Measurements from ENCODE around the gene LRP5.

DNA sequence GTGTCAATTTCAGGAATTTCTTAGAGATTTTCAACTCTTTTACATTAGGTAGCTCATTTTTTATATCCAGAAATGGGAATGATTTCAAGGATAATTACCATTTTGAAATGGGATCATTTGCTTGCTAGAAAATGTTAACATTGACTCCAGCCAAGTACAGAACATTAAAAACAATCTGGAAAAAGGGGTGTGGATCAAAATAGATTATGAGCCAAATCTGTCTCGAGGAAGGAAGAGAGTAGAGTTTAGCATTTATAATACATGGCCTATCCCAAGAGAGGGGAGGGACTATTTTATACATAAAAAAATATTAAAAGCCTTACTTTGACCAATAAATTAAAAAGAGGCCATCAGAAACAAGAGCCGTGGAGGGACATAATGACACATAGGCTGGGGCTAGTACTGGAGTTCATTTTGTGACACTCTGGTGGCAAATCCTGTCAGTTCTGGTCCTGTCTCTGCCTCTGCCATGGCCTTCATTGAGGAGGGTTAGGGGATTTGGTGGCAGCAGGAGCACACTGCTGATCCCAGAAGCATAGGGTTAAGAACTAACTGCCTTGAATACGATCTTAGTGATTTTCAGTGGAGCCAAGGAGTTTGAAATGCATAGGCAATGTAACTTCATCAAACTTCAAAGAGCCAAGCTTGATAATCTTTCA, 168.6 kb downstream of the LRP5 start:
- TF ChIP-seq POLR2A (IDR thresholded peaks at IDR 0.05; ENCODE audit: low read depth, low read length) (no peak), POLR2AphosphoS5 (IDR thresholded peaks at IDR 0.05; ENCODE audit: low read depth, low read length) (no peak), TAF1 (IDR thresholded peaks at IDR 0.05; ENCODE audit: borderline replicate concordance, low read depth, low read length) (no peak)

Data from GM12892 (cell line).